ENCODE measurements around the gene VCAN. TPM values are rescaled to one million over a fixed set of nuclear protein-coding genes. Genes with fewer than 3 reads are reported as not detected.
A peak's percentile ranks its signal among the peaks of the same experiment; 100 is the strongest.

VCAN gene
- total and polyA plus RNA-seq, 2 of the 4 experiments (the other 2 are of a cell fraction) = 45.3 to 158 TPM

- Histone ChIP-seq H3K14ac (replicated peaks; ENCODE audit: low read depth, low read length) (no peak overlapping the region), H3K23ac (ENCODE audit: low read depth, low read length) (no peak overlapping the region), H3K4me3 (ENCODE audit: insufficient read depth, low read depth, low read length) (no peak overlapping the region), H4K91ac (ENCODE audit: insufficient read depth, low read depth, low read length) (peak overlapping the region; percentile 10; the same call in 1 of the 2 replicates), H3K36me3 (ENCODE audit: control insufficient read depth, insufficient read depth, low read length) (peaks cover 15% of the 10 kb centered on the region), H2BK20ac (ENCODE audit: low read depth, low read length) (peak overlapping the region; percentile 4), H2BK5ac (ENCODE audit: low read depth, low read length, poor library complexity, severe bottlenecking) (peak overlapping the region; percentile 17), H2AK9ac (replicated peaks; ENCODE audit: low read depth, low read length, poor library complexity) (peak overlapping the region; percentile 11), H2AK5ac (ENCODE audit: low read depth, low read length) (peak overlapping the region; percentile 87), H3K4me2 (ENCODE audit: low read depth, low read length) (no peak overlapping the region), H3K4me1 (ENCODE audit: control insufficient read depth, insufficient read depth, low read length) (peaks cover 7% of the 10 kb centered on the region), H4K5ac (ENCODE audit: low read depth, low read length) (no peak overlapping the region), H3K27ac (ENCODE audit: insufficient read depth, low read length) (no peak overlapping the region), H3K56ac (ENCODE audit: extremely low read depth, insufficient read depth, low read length) (no peak overlapping the region), H3K4ac (ENCODE audit: low read depth, low read length) (peak overlapping the region; percentile 8; the same call in 1 of the 2 replicates), H3K27me3 (ENCODE audit: control insufficient read depth, insufficient read depth, low read length) (no peaks in the 10 kb centered on the region), H3K9me1 (ENCODE audit: insufficient read depth, low read length) (peaks cover 8% of the 10 kb centered on the region), H3K9me3 (ENCODE audit: control insufficient read depth, insufficient read depth, low read length) (no peaks in the 10 kb centered on the region), H3K18ac (ENCODE audit: low read depth, low read length) (peak overlapping the region; percentile 9; the same call in 1 of the 2 replicates), H2BK120ac (ENCODE audit: low read depth, low read length) (peak overlapping the region; percentile 68), H3K79me1 (ENCODE audit: low read depth in 1 of 2, low read length in 2 of 2) (peaks cover 19 to 36% of the 10 kb centered on the region in 2 experiments), H4K8ac (ENCODE audit: low read depth in 2 of 2, low read length in 2 of 2) (0 out of 4 replicates have a peak overlapping the region, but pooled peaks of 1 of the 2 experiments have one; percentile 45), H2AFZ (replicated peaks; ENCODE audit: low read length, poor library complexity) (no peak overlapping the region), H3K9ac (ENCODE audit: low read depth, low read length) (no peak overlapping the region), H2BK15ac (ENCODE audit: low read depth, low read length) (peak overlapping the region; percentile 76; the same call in 2 of the 3 replicates), H4K20me1 (ENCODE audit: insufficient read depth, low read length) (no peaks in the 10 kb centered on the region)
- in situ Hi-C loops (cut with MboI; ENCODE audit: low sequenced_read_pairs) (no loop called here), dilution Hi-C loops (cut with HindIII; ENCODE audit: low sequenced_read_pairs, unreplicated experiment) (no loop called here), intact Hi-C loops (cut with micrococcal nuclease) (no loop called here)
- POLR2A ChIA-PET (ENCODE audit: unreplicated experiment) = no interaction called here
- ATAC-seq (ENCODE audit: low read depth) = no peak
- CTCF ChIA-PET = no interaction called here
- no peak for DNase-seq
- no TSS peak for BruUV-seq (replicated peaks)
- WGBS, 2 experiments (ENCODE audit: extremely low coverage in 2 of 2, insufficient read length in 1 of 2) = 94% methylated on average over 3 of the region's 9 CpGs; no CpG with 5 or more reads in 1 of the 2 experiments
- no peak for TF ChIP-seq USF2 (IDR thresholded peaks at IDR 0.05; ENCODE audit: low read depth, low read length)
- TF ChIP-seq NFE2L2 (IDR thresholded peaks at IDR 0.05; ENCODE audit: low read depth, low read length) = no peak
- TF ChIP-seq SMC3 (IDR thresholded peaks at IDR 0.05; ENCODE audit: low read depth, low read length) = no peak
- no peak for TF ChIP-seq MAZ (IDR thresholded peaks at IDR 0.05; ENCODE audit: borderline replicate concordance, low read depth, low read length)
- TF ChIP-seq POLR2A (IDR thresholded peaks at IDR 0.05; ENCODE audit: low read depth, low read length) = no peak
- no peak for TF ChIP-seq MXI1 (IDR thresholded peaks at IDR 0.05; ENCODE audit: borderline replicate concordance, low read depth, low read length)
- no peak for TF ChIP-seq BHLHE40 (IDR thresholded peaks at IDR 0.05; ENCODE audit: low read depth, low read length)
- TF ChIP-seq CTCF (conservative IDR thresholded peaks at IDR 0.05; ENCODE audit: low read depth, low read length) = no peak
- no peak for TF ChIP-seq RAD21 (IDR thresholded peaks at IDR 0.05; ENCODE audit: low read length)
- no peak for TF ChIP-seq ELK1 (IDR thresholded peaks at IDR 0.05; ENCODE audit: borderline replicate concordance, low read depth, low read length)
- no peak for TF ChIP-seq RCOR1 (IDR thresholded peaks at IDR 0.05; ENCODE audit: insufficient replicate concordance, low read length)
- TF ChIP-seq FOS (IDR thresholded peaks at IDR 0.05; ENCODE audit: low read depth, low read length) = no peak
- TF ChIP-seq RFX5 (IDR thresholded peaks at IDR 0.05; ENCODE audit: low read depth, low read length) = no peak
Measured at GRCh38 chr5:83490203-83490602, 18.7 kb downstream of the VCAN start.

Data from IMR-90 (cell line).